IMR-90 (cell line): ENCODE results near the gene TSC1. TPM values are rescaled to one million over a fixed set of nuclear protein-coding genes. Genes with fewer than 3 reads are reported as not detected.
"Not testable (repeated sequence)": the region's sequence is repeated elsewhere in the genome, so short reads cannot be mapped to it uniquely, and the experiment has no call there.

Source experiments
- ATAC-seq: fragments of 200-7000 bp; cut with Tn5 transposase; 2 replicates; pipeline ENCODE4 v1.9.1; 2020; ENCODE audit warnings: low read depth, mild to moderate bottlenecking, moderate library complexity
- BruUV-seq: library from RNA; stranded (reverse); fragments of 400-500 nt; replicated peaks from 2 replicates; lab custom pipeline; 2021; lab: Mats Ljungman, UMichigan
- CTCF ChIA-PET: fragments of 300-600 bp; formaldehyde crosslinking; extraction: SDS; loops from one replicate; lab custom pipeline; 2021; ENCODE audit warnings: antibody characterized with exemption; lab: Yijun Ruan, JAX
- POLR2A ChIA-PET: fragments of 300-600 bp; sonication (Branson Sonifier 250); formaldehyde crosslinking; loops from one replicate; lab custom pipeline; 2022; ENCODE audit warnings: antibody characterized with exemption; ENCODE audit not compliant: unreplicated experiment; lab: Charles Lee
- DNase-seq: peaks from one replicate; pipeline ENCODE4 v3.0.0; 2013
- H2AFZ ChIP-seq: replicated peaks from 2 replicates; pipeline ENCODE3; 2013; ENCODE audit warnings: low read length, mild to moderate bottlenecking; ENCODE audit not compliant: poor library complexity
- H2AK5ac ChIP-seq: 2 replicates; pipeline ENCODE4 v1.6.1; 2013; ENCODE audit warnings: low read depth, low read length, inconsistent platforms
- H2AK9ac ChIP-seq: replicated peaks from 2 replicates; pipeline ENCODE3; 2013; ENCODE audit warnings: mild to moderate bottlenecking, low read depth, low read length, moderate library complexity; ENCODE audit not compliant: poor library complexity
- H2BK120ac ChIP-seq: 2 replicates; pipeline ENCODE4 v1.6.1; 2013; ENCODE audit warnings: low read depth, low read length, inconsistent platforms
- H2BK15ac ChIP-seq: 3 replicates; pipeline ENCODE4 v1.6.1; 2013; ENCODE audit warnings: low read depth, low read length, inconsistent platforms
- H2BK20ac ChIP-seq: 2 replicates; pipeline ENCODE4 v1.6.1; 2013; ENCODE audit warnings: low read depth, mild to moderate bottlenecking, inconsistent platforms, low read length, moderate library complexity
- H2BK5ac ChIP-seq: 2 replicates; pipeline ENCODE4 v1.6.1; 2013; ENCODE audit warnings: mild to moderate bottlenecking, low read depth, low read length, inconsistent platforms; ENCODE audit not compliant: poor library complexity, severe bottlenecking
- H3K14ac ChIP-seq: replicated peaks from 2 replicates; pipeline ENCODE4 v1.6.1; 2013; ENCODE audit warnings: low read depth, low read length, inconsistent platforms
- H3K18ac ChIP-seq: 2 replicates; pipeline ENCODE4 v1.6.1; 2013; ENCODE audit warnings: low read depth, low read length, control low read depth
- H3K23ac ChIP-seq: 2 replicates; pipeline ENCODE4 v1.6.1; 2013; ENCODE audit warnings: low read depth, low read length, inconsistent platforms
- H3K27ac ChIP-seq: 2 replicates; pipeline ENCODE4 v1.5.1; 2013; ENCODE audit warnings: mild to moderate bottlenecking, control low read depth, low read length; ENCODE audit not compliant: insufficient read depth
- H3K27me3 ChIP-seq: 2 replicates; pipeline ENCODE4 v1.6.1; 2013; ENCODE audit warnings: low read length; ENCODE audit not compliant: control insufficient read depth, insufficient read depth
- H3K36me3 ChIP-seq: 2 replicates; pipeline ENCODE4 v1.6.1; 2013; ENCODE audit warnings: low read length, mixed read lengths; ENCODE audit not compliant: control insufficient read depth, insufficient read depth
- H3K4ac ChIP-seq: 2 replicates; pipeline ENCODE4 v1.6.1; 2013; ENCODE audit warnings: low read depth, low read length, inconsistent platforms
- H3K4me1 ChIP-seq: 2 replicates; pipeline ENCODE4 v1.6.1; 2013; ENCODE audit warnings: low read length, mixed read lengths; ENCODE audit not compliant: control insufficient read depth, insufficient read depth
- H3K4me2 ChIP-seq: 2 replicates; pipeline ENCODE4 v1.6.1; 2013; ENCODE audit warnings: low read depth, mild to moderate bottlenecking, control low read depth, low read length, moderate library complexity
- H3K4me3 ChIP-seq: 2 replicates; pipeline ENCODE4 v1.5.1; 2013; ENCODE audit warnings: low read depth, mild to moderate bottlenecking, control low read depth, low read length, moderate library complexity; ENCODE audit not compliant: insufficient read depth
- H3K56ac ChIP-seq: 2 replicates; pipeline ENCODE4 v1.6.1; 2013; ENCODE audit warnings: low read length, inconsistent platforms; ENCODE audit not compliant: insufficient read depth; ENCODE audit errors: extremely low read depth
- H3K79me1 ChIP-seq, 2 experiments: 2 replicates each; pipeline ENCODE4 v1.6.1; 2013; ENCODE audit warnings: low read length in 2 of 2, inconsistent platforms in 1 of 2, low read depth in 1 of 2
- H3K9ac ChIP-seq: 2 replicates; pipeline ENCODE4 v1.6.1; 2013; ENCODE audit warnings: low read depth, low read length, control low read depth
- H3K9me1 ChIP-seq: 2 replicates; pipeline ENCODE4 v1.6.1; 2013; ENCODE audit warnings: low read length, inconsistent platforms; ENCODE audit not compliant: insufficient read depth
- H3K9me3 ChIP-seq: 2 replicates; pipeline ENCODE4 v1.6.1; 2013; ENCODE audit warnings: low read length; ENCODE audit not compliant: control insufficient read depth, insufficient read depth
- H4K20me1 ChIP-seq: 2 replicates; pipeline ENCODE4 v1.6.1; 2013; ENCODE audit warnings: low read length, inconsistent platforms; ENCODE audit not compliant: insufficient read depth
- H4K5ac ChIP-seq: 2 replicates; pipeline ENCODE4 v1.6.1; 2013; ENCODE audit warnings: mild to moderate bottlenecking, low read depth, low read length, control low read depth
- H4K8ac ChIP-seq, 2 experiments: 2 replicates each; pipeline ENCODE4 v1.6.1; 2013; ENCODE audit warnings: low read depth in 2 of 2, low read length in 2 of 2, control low read depth in 1 of 2, inconsistent platforms in 1 of 2
- H4K91ac ChIP-seq: 2 replicates; pipeline ENCODE4 v1.6.1; 2013; ENCODE audit warnings: low read depth, low read length, inconsistent platforms; ENCODE audit not compliant: insufficient read depth
- CHD1 ChIP-seq: IDR thresholded peaks from 2 replicates; pipeline ENCODE4 v1.6.1; 2012; ENCODE audit warnings: low read depth, low read length, improper control_type of control experiment
- FOS ChIP-seq: fragments of 150-350 bp; IDR thresholded peaks from 2 replicates; pipeline ENCODE4 v1.6.1; 2016; ENCODE audit warnings: low read depth, low read length
- MXI1 ChIP-seq: IDR thresholded peaks from 2 replicates; pipeline ENCODE4 v1.6.1; 2012; ENCODE audit warnings: low read depth, mild to moderate bottlenecking, low read length, moderate library complexity, borderline replicate concordance
- NFE2L2 ChIP-seq: fragments of 150-350 bp; IDR thresholded peaks from 2 replicates; pipeline ENCODE4 v1.6.1; 2016; ENCODE audit warnings: low read depth, mild to moderate bottlenecking, low read length
- SMC3 ChIP-seq: fragments of 150-350 bp; IDR thresholded peaks from 2 replicates; pipeline ENCODE4 v1.6.1; 2016; ENCODE audit warnings: low read depth, mild to moderate bottlenecking, antibody characterized with exemption, low read length, moderate library complexity
- WGBS, 2 experiments: methylation state at CpG; one replicate each; pipeline versions ENCODE4 v1.1.5 to v1.1.7; 2013; ENCODE audit warnings: missing lambda C conversion rate in 2 of 2; ENCODE audit not compliant: insufficient read length in 1 of 2; ENCODE audit errors: extremely low coverage in 2 of 2; 5-methylcytosine and 5-hydroxymethylcytosine counted together
- dilution Hi-C: fragments of 300-500 bp; cut with HindIII; formaldehyde crosslinking; loops from one replicate; pipeline ENCODE4 v1.14.3; 2018; ENCODE audit warnings: low sequenced_read_pairs; ENCODE audit not compliant: unreplicated experiment
- in situ Hi-C: fragments of 300-500 bp; cut with MboI; formaldehyde crosslinking; loops from 3 replicates; pipeline ENCODE4 v1.14.3; 2019; ENCODE audit warnings: low sequenced_read_pairs, inconsistent platforms, mixed read lengths
- intact Hi-C: fragments of 100-400 bp; cut with micrococcal nuclease; formaldehyde crosslinking; loops from 2 replicates; pipeline ENCODE4 v1.10.0; 2022
- polyA plus RNA-seq, 3 experiments: library from polyadenylated mRNA; depleted of rRNA; stranded (reverse); fragments of >200 nt; gene quantifications; 2 replicates each; pipeline ENCODE4 v1.2.3, GENCODE V29; 2012; ENCODE audit warnings: low replicate concordance in 1 of 3
- total RNA-seq: library from RNA; depleted of rRNA; stranded (reverse); fragments of >200 nt; gene quantifications from 2 replicates; pipeline ENCODE4 v1.2.3, GENCODE V29; 2012
- TF ChIP-seq, protein P1 (sequence below): fragments of 150-350 bp; IDR thresholded peaks from 2 replicates; pipeline ENCODE4 v1.6.1; 2016; ENCODE audit warnings: low read depth, mild to moderate bottlenecking, low read length, moderate library complexity, borderline replicate concordance

TSC1 gene
- total and polyA plus RNA-seq, 2 of the 4 experiments (the other 2 are of a cell fraction) = 25.7 to 56.3 TPM

DNA sequence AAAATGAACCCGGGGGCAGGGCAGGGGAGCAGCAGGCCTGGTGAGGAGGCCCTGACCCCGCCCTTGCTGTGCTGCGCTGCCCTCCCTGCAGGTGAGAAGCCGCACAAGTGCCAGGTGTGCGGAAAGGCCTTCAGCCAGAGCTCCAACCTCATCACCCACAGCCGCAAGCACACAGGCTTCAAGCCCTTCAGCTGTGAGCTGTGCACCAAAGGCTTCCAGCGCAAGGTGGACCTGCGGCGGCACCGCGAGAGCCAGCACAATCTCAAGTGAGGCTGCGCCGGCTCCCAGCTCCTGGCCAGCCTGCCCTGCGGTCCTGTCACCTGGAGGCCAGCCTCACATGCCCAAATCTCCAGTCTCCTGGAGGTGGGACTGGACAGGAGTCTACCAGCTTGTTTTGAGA is 46.4 kb upstream of the TSC1 start:
- no peaks in the 10 kb centered on the region for H3K9me1 ChIP-seq
- no peaks in the 10 kb centered on the region for H3K4me1 ChIP-seq
- no peak overlapping the region for H2BK5ac ChIP-seq
- H4K91ac ChIP-seq = no peak overlapping the region
- H3K23ac ChIP-seq = no peak overlapping the region
- no peak overlapping the region for H3K14ac ChIP-seq
- TF ChIP-seq FOS = no peak
- no peak for TF ChIP-seq SMC3
- no peak for TF ChIP-seq NFE2L2
- TF ChIP-seq, protein P1, sequence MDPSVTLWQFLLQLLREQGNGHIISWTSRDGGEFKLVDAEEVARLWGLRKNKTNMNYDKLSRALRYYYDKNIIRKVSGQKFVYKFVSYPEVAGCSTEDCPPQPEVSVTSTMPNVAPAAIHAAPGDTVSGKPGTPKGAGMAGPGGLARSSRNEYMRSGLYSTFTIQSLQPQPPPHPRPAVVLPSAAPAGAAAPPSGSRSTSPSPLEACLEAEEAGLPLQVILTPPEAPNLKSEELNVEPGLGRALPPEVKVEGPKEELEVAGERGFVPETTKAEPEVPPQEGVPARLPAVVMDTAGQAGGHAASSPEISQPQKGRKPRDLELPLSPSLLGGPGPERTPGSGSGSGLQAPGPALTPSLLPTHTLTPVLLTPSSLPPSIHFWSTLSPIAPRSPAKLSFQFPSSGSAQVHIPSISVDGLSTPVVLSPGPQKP = no peak
- TF ChIP-seq MXI1 = no peak
- TF ChIP-seq CHD1 = no peak
- no peaks in the 10 kb centered on the region for H4K20me1 ChIP-seq
- no peak overlapping the region for H2BK20ac ChIP-seq
- H3K9me3 ChIP-seq = no peaks in the 10 kb centered on the region
- H3K4me3 ChIP-seq = no peak overlapping the region
- H2AK9ac ChIP-seq = no peak overlapping the region
- no peak overlapping the region for H2BK120ac ChIP-seq
- in situ Hi-C loops (no loop called here), intact Hi-C loops (no loop called here), dilution Hi-C loops (no loop called here)
- no peak overlapping the region for H3K4ac ChIP-seq
- no peaks in the 10 kb centered on the region for H3K79me1 ChIP-seq
- H3K56ac ChIP-seq = no peak overlapping the region
- H3K36me3 ChIP-seq = no peaks in the 10 kb centered on the region
- WGBS, 2 experiments = 93% methylated on average over 3 of the region's 14 CpGs; no CpG with 5 or more reads in 1 of the 2 experiments
- DNase-seq = no peak
- no peak for ATAC-seq
- H3K27ac ChIP-seq = no peak overlapping the region
- H3K9ac ChIP-seq = no peak overlapping the region
- H3K18ac ChIP-seq = no peak overlapping the region
- peaks cover 66% of the 10 kb centered on the region for H3K27me3 ChIP-seq
- no peak overlapping the region for H4K5ac ChIP-seq
- ChIA-PET CTCF (no interaction called here), POLR2A (no interaction called here)
- H4K8ac ChIP-seq = no peak overlapping the region
- no peak overlapping the region for H2BK15ac ChIP-seq
- H2AFZ ChIP-seq = no peak overlapping the region
- no peak overlapping the region for H3K4me2 ChIP-seq
- no TSS peak for BruUV-seq
- H2AK5ac ChIP-seq = no peak overlapping the region

DNA sequence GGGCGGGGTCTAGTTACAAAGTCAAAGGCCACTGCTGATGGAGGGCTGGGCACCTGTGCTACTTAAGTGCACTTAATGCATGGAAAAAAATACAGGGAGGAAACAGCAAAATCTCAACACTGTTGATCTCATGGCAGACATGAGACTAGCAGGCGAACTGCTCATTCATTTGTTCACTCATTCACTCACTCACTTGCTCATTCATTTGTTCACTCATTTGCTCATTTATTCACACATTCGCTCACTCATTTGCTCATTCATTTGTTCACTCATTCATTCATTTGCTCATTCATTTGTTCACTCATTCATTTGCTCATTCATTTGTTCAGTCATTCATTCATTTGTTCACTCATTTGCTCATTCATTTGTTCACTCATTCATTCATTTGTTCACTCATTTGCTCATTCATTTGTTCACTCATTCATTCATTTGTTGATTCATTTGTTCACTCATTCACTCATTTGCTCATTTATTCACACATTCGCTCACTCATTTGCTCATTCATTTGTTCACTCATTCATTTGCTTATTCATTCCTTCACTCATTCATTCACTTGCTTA is 45.7 kb upstream of the TSC1 start:
- H3K4ac ChIP-seq, H2AK5ac ChIP-seq, in situ Hi-C loops, H2BK5ac ChIP-seq, ATAC-seq, H3K56ac ChIP-seq, H3K9me1 ChIP-seq, H4K91ac ChIP-seq, H3K27ac ChIP-seq, POLR2A ChIA-PET, H4K5ac ChIP-seq, H3K79me1 ChIP-seq, H3K18ac ChIP-seq, H3K36me3 ChIP-seq, CTCF ChIA-PET, H3K4me3 ChIP-seq, H2BK120ac ChIP-seq, intact Hi-C loops, H2AFZ ChIP-seq, H3K4me1 ChIP-seq, H3K4me2 ChIP-seq, H3K9me3 ChIP-seq, H2BK15ac ChIP-seq, H4K20me1 ChIP-seq, BruUV-seq, H2BK20ac ChIP-seq, H3K23ac ChIP-seq, dilution Hi-C loops, H3K14ac ChIP-seq, H3K9ac ChIP-seq, H4K8ac ChIP-seq, H2AK9ac ChIP-seq: not testable (repeated sequence)
- peaks cover 69% of the 10 kb centered on the region for H3K27me3 ChIP-seq
- DNase-seq = peak; percentile 3
- 57% methylated on average over 2 of the region's 4 CpGs; no CpG with 5 or more reads in 1 of the 2 experiments for WGBS, 2 experiments
